Ammon's horn (tissue), 1 donor: ENCODE measurements around the gene ENTHD1.

Experiments used
- DNase-seq: peaks from one replicate; pipeline ENCODE4 v3.0.0-alpha.2; 2016; ENCODE audit warnings: low spot score

Gene ENTHD1

DNA sequence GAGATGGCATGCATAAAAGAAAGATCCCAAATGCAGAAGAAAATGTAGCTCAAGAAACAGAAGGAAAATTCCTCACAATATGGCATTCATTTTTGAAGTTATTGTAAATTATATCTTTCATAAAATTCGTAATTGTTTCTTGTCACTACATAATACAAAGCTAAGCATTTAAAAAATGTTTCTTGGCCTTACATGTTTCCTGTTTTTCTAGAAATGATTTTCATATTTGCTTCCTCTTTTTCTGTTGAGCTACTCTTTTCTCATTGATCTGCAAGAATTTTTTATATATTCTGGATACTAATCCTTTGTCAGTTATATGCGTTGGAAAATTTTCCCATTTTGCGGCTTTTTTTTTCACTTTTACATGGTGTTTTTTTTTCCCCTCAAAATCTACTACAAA, 48.0 kb downstream of the ENTHD1 start:
- DNase-seq = no peak

GRCh38 chr22:39839917-39840510, 53.5 kb downstream of the ENTHD1 start:
- DNase-seq = no peak

DNA sequence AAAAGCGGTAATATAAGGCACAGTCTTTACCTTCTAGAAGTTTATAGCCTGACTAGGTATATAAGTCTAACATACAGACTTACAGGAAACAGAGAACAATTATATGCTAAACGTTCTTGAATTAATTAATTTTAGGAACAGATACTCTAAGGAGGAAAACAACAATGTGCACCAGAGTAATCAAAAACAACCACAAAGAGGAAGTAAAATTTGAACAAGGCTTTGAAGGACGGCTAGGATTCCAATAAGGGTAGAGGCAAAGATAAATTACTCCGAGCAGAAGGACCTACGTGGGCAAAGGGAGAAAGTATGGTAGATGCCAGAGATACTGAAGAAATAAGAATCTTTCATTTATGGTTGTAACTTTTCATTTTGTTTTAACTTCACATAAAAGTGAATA, 54.4 kb downstream of the ENTHD1 start:
- DNase-seq = no peak

- no peak for DNase-seq
Observed at GRCh38 chr22:39833610-39834009, 60.0 kb downstream of the ENTHD1 start.

- DNase-seq = no peak
Observed at GRCh38 chr22:39833093-39833492, 60.5 kb downstream of the ENTHD1 start.

- DNase-seq = no peak
Observed at GRCh38 chr22:39832627-39833074, 60.9 kb downstream of the ENTHD1 start.

GRCh38 chr22:39825661-39826102, 67.9 kb downstream of the ENTHD1 start:
- DNase-seq = no peak

DNA sequence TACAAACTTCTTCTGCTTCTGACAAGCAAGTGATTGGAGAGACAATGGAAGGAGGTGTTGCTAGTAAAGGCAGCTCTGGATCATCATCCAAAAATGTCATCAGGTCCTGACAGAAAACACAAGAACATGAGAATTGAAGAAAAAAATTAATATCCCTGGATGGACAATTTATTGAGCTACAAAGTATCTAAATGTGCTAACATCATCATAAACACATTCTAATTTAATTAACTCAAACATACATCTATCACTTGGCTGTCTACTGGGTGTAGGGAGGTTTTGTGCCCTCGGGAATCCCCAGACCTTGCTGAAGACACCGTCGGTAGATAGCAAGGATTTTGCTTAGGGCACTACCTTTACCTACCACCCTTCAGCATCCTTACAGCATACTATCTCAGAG, 72.6 kb downstream of the ENTHD1 start:
- no peak for DNase-seq

DNA sequence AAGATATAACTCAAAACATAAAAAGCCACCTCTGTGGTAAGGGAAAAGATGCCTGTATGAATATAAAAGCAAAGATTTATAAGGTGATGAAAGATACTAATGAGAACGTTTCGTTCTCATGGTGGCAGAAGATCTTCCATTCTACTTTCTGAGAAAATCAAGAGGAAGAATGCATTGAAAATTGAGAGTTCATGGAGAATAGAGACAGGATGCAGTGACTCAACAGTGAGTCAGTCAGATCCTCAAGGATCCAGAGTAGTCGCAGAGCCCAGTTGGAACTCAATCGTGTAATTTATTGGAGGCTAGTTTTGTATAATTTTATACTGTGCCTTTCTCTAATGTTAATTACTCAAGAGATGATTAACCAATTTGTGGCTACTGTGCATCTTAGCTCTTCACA, 73.3 kb downstream of the ENTHD1 start:
- DNase-seq = no peak

DNA sequence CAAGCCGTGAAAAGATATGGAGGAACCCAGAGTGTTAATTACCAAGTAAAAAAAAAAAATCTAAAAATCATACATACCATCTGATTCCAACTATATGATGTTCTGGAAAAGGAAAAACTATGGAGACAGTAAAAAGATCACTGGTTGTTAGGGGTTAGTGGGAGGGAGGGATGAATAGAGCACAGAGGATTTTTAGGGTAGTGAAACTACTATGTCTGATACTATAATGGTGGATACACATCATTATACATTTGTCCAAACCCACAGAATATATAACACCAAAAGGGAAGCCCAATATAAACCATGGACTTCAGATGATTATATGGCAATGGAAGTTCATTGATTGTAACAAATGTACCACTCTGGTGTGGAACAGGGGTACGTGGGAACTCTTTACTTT, 74.1 kb downstream of the ENTHD1 start:
- no peak for DNase-seq

DNA sequence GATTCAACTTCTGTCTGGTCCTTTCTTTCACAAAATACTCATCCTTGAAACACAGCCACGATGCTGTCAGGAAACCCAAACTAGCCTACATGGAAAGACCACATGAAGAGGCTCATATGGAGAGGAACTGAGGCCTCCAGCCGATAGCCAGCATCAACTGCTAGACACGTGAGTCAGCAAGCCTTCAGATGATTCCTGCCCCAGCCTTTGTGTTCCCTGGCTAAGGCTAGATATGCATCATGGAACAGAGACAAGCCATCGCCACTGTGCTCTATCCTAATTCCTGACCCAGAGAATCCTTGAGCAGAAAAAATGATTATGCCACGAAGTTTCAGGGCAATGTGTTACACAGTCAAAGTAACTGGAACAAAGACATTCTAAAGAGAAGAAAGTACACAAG, 75.5 kb downstream of the ENTHD1 start:
- no peak for DNase-seq

DNA sequence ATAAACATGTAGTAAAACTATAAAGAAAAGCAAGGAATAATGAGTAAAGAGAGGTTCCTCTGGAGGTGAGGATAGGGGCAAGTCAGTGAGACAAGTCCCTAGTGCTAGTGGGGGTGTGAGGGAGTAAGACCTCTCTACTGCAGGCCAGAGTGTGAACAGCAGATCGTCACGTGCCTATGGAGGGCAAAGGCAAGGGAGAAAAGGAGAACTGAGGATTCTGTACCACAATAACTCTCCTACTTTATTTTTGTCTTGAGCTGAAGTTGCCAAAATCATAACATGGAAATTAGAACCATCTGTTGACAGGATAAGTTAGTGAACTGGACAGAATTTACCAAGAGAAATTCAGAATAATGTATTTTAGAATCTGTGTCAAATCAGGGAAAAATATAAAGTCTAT, 77.6 kb downstream of the ENTHD1 start:
- DNase-seq = no peak

GRCh38 chr22:39814899-39815298, 78.7 kb downstream of the ENTHD1 start:
- DNase-seq = no peak

- DNase-seq = no peak
Observed at GRCh38 chr22:39809772-39810557, 83.6 kb downstream of the ENTHD1 start.

DNA sequence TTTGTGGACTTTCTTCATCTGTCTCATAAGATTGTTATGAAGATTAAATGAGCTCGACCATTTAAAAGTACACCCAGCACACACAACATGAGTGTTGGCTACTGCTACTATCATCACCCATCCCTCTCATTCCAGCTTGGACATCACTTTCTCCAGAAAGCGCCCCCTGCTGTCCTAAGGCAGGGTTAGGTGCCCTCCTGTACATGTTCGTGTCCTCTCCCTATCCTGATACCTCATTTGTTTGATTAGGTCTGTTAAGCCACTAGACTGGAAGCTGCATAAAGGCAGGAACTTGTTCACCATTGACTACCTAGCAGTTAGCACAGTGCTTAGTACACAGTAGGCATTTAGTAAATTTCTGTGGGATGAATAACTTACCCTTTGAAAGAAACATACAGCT, 85.5 kb downstream of the ENTHD1 start:
- DNase-seq = no peak

DNA sequence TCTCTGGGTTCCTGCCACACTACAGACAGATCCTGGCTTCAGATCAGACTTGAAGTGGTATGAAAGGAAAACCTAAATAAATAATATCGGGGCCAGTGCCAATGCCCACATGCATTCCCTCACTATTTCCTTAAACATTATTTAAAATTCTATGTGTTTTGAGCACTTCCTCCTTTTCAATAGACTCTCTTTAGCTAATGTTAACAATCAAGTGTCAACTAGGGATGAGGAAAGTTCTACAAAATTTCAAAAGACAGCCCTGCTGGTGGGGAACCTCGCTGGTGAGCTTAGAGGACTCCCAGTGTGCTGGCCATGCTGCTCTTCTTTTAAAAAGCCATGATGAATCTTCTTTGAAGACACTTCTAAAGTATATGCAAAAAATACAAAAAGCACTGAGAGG, 87.5 kb downstream of the ENTHD1 start:
- no peak for DNase-seq

DNA sequence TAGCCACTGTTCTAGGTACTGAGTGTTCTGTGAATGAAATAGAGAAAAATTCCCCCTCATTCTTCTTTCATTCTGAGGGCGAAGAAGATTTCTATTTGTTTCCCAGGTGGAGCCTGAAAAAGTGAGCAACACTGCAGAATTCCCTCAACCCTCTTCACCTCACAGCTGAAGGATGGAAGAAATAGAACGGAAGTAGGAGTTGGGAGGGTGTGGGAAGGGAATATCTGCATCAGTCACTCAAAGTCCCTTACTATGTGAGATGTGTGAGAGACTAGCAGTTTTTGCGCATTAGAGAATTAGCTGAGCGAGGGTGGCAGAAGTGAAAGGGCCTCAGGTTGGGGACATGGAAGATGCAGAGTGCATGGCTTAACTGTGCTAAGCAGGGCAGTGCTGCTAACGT, 88.4 kb downstream of the ENTHD1 start:
- no peak for DNase-seq

DNA sequence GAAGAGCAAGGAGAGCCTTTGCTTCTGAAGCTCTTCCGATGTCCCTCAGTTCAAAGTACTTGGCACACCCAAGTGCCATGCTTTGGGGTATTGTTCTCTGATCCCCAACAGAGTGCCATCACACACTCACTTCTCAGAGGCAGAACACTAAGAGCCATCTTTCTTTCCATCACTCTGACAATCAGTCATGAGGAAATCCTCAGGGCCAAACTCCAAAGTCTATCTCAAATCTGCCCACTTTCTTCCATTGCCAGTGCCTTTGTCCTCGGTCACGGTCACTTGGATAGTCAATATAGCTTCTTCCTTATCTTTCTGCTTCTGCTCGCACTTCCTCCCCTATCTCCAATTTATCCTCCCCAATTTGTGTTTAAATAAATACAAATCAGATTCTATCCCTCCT, 90.9 kb downstream of the ENTHD1 start:
- no peak for DNase-seq

GRCh38 chr22:39800790-39801520, 92.6 kb downstream of the ENTHD1 start:
- no peak for DNase-seq

DNA sequence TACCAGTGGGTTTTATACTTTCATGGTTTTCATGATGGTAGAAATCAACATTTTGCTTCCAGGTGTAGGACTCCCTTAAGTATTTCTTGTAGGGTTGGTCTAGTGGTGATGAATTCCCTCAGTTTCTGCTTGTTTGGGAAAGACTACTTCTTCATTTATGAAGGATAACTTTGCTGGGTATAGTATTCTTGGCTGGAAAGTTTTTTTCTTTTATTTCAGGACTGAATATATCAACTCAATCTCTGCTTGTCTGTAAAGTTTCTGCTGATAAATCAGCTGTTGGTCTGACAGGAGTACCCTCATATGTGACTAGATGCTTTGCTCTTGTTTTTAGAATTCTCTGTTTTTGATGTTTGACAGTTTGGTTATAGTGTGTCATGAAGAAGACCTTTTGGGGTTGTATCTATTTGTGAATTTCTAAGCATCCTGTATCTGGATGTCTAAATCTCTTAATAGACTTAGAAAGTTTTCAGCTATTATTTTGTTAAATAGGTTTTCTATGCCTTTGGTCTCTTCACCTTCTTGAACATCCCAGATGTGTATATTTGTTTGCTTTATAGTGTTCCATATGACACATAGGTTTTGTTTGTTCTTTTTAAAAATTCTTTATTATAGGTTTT, 95.9 kb downstream of the ENTHD1 start:
- no peak for DNase-seq

- no peak for DNase-seq
Observed at GRCh38 chr22:39789788-39790187, 103.8 kb downstream of the ENTHD1 start.

GRCh38 chr22:39785232-39785631, 108.3 kb downstream of the ENTHD1 start:
- no peak for DNase-seq
